ENCODE results near the gene CYP26B1.

CYP26B1 gene

GRCh38 chr2:72080286-72081145 lies 67.1 kb downstream of the CYP26B1 start:
- DNase-seq = no peak
